HG02884 (cell line): Measurements from ENCODE around the gene ZDHHC6.
"Not testable (repeated sequence)": the region's sequence is repeated elsewhere in the genome, so short reads cannot be mapped to it uniquely, and the experiment has no call there.

ENCODE experiments used
- ATAC-seq: cut with Tn5 transposase; IDR thresholded peaks from one replicate; pipeline ENCODE4 v1.9.1; 2021; ENCODE audit warnings: mild to moderate bottlenecking, moderate library complexity; ENCODE audit not compliant: unreplicated experiment

Gene ZDHHC6

GRCh38 chr10:112446855-112447619 lies at the start of gene ZDHHC6, which contains the start of gene VTI1A:
ZDHHC6 (minus strand) TSS chr10:112446914; CDS start chr10:112445436, 1,478 bp downstream.
VTI1A (plus strand) TSS chr10:112447215; CDS start chr10:112447374, 159 bp downstream.
- ATAC-seq = peak; percentile 96

GRCh38 chr10:112492736-112493135 lies 46.0 kb upstream of the ZDHHC6 start:
- no peak for ATAC-seq

GRCh38 chr10:112491144-112491543 lies 44.4 kb upstream of the ZDHHC6 start:
- ATAC-seq = no peak

- ATAC-seq = no peak
These were observed 43.8 kb upstream of the ZDHHC6 start for GRCh38 chr10:112490545-112490944.

GRCh38 chr10:112487964-112488363 lies 41.2 kb upstream of the ZDHHC6 start:
- ATAC-seq = no peak

- no peak for ATAC-seq
These were observed 37.7 kb upstream of the ZDHHC6 start for GRCh38 chr10:112484399-112484798.

- no peak for ATAC-seq
These were observed 34.9 kb upstream of the ZDHHC6 start for GRCh38 chr10:112481602-112482001.

- no peak for ATAC-seq
These were observed 29.0 kb upstream of the ZDHHC6 start for GRCh38 chr10:112475575-112476218.

- ATAC-seq = no peak
These were observed 25.3 kb upstream of the ZDHHC6 start for GRCh38 chr10:112471878-112472487.

GRCh38 chr10:112467541-112468075 lies 20.9 kb upstream of the ZDHHC6 start:
- no peak for ATAC-seq

- no peak for ATAC-seq
These were observed 20.1 kb upstream of the ZDHHC6 start for GRCh38 chr10:112466802-112467201.

- no peak for ATAC-seq
These were observed 18.7 kb upstream of the ZDHHC6 start for GRCh38 chr10:112465299-112465883.

GRCh38 chr10:112464074-112464473 lies 17.4 kb upstream of the ZDHHC6 start:
- not testable (repeated sequence) for ATAC-seq

GRCh38 chr10:112461029-112461887 lies 14.5 kb upstream of the ZDHHC6 start:
- no peak for ATAC-seq

GRCh38 chr10:112460366-112460765 lies 13.7 kb upstream of the ZDHHC6 start:
- ATAC-seq = no peak

- no peak for ATAC-seq
These were observed 9.8 kb upstream of the ZDHHC6 start for GRCh38 chr10:112456533-112456932.

GRCh38 chr10:112454910-112455779 lies 8.4 kb upstream of the ZDHHC6 start:
- no peak for ATAC-seq

- no peak for ATAC-seq
These were observed 2.2 kb upstream of the ZDHHC6 start for GRCh38 chr10:112448888-112449287.

- ATAC-seq = no peak
These were observed 860 bp upstream of the ZDHHC6 start for GRCh38 chr10:112447620-112447928.
